ENCODE data around the gene LAMC3. TPM values are rescaled to one million over a fixed set of nuclear protein-coding genes. Genes with fewer than 3 reads are reported as not detected.

Gene LAMC3
- total RNA-seq, 1 experiment from 2014 or later, result not detected

- Histone ChIP-seq H3K4me2 (ENCODE audit: low read depth, low read length, poor library complexity, severe bottlenecking) (no peak overlapping the region), H3K4me1 (ENCODE audit: low read length) (no peaks in the 10 kb centered on the region), H3K79me2 (ENCODE audit: low read length) (no peaks in the 10 kb centered on the region), H4K20me1 (ENCODE audit: insufficient read depth, low read depth, low read length) (no peaks in the 10 kb centered on the region), H3K27me3 (ENCODE audit: low read length) (no peaks in the 10 kb centered on the region), H2AFZ (ENCODE audit: low read length) (no peak overlapping the region), H3K4me3 (ENCODE audit: low read length) (no peak overlapping the region), H3K9me3 (ENCODE audit: low read length) (no peaks in the 10 kb centered on the region), H3K36me3 (ENCODE audit: insufficient read depth, low read length) (no peaks in the 10 kb centered on the region), H3K27ac (ENCODE audit: low read length) (no peak overlapping the region), H3K9me2 (replicated peaks; ENCODE audit: insufficient read depth, low read length) (no peaks in the 10 kb centered on the region), H3K9ac (ENCODE audit: low read length) (no peak overlapping the region)
- no peak for DNase-seq
Measured at GRCh38 chr9:131092030-131092429, 83.1 kb downstream of the LAMC3 start.

- no peak overlapping the region for H2AFZ ChIP-seq (ENCODE audit: low read length)
- H3K27me3 ChIP-seq (ENCODE audit: low read length), result no peaks in the 10 kb centered on the region
- H3K4me3 ChIP-seq (ENCODE audit: low read length), result no peak overlapping the region
- H3K4me1 ChIP-seq (ENCODE audit: low read length), result no peaks in the 10 kb centered on the region
- no peaks in the 10 kb centered on the region for H3K9me2 ChIP-seq (replicated peaks; ENCODE audit: insufficient read depth, low read length)
- H3K27ac ChIP-seq (ENCODE audit: low read length), result no peak overlapping the region
- no peak overlapping the region for H3K4me2 ChIP-seq (ENCODE audit: low read depth, low read length, poor library complexity, severe bottlenecking)
- no peak overlapping the region for H3K9ac ChIP-seq (ENCODE audit: low read length)
- no peaks in the 10 kb centered on the region for H3K79me2 ChIP-seq (ENCODE audit: low read length)
- no peaks in the 10 kb centered on the region for H4K20me1 ChIP-seq (ENCODE audit: insufficient read depth, low read depth, low read length)
- H3K9me3 ChIP-seq (ENCODE audit: low read length), result no peaks in the 10 kb centered on the region
- DNase-seq, result no peak
- H3K36me3 ChIP-seq (ENCODE audit: insufficient read depth, low read length), result no peaks in the 10 kb centered on the region
Measured at GRCh38 chr9:131092548-131093440, 83.8 kb downstream of the LAMC3 start.

- DNase-seq, result no peak
- Histone ChIP-seq H3K79me2 (ENCODE audit: low read length) (no peaks in the 10 kb centered on the region), H2AFZ (ENCODE audit: low read length) (no peak overlapping the region), H3K27ac (ENCODE audit: low read length) (no peak overlapping the region), H3K4me1 (ENCODE audit: low read length) (no peaks in the 10 kb centered on the region), H3K4me3 (ENCODE audit: low read length) (no peak overlapping the region), H3K4me2 (ENCODE audit: low read depth, low read length, poor library complexity, severe bottlenecking) (no peak overlapping the region), H4K20me1 (ENCODE audit: insufficient read depth, low read depth, low read length) (no peaks in the 10 kb centered on the region), H3K9me3 (ENCODE audit: low read length) (no peaks in the 10 kb centered on the region), H3K9me2 (replicated peaks; ENCODE audit: insufficient read depth, low read length) (no peaks in the 10 kb centered on the region), H3K36me3 (ENCODE audit: insufficient read depth, low read length) (no peaks in the 10 kb centered on the region), H3K27me3 (ENCODE audit: low read length) (no peaks in the 10 kb centered on the region), H3K9ac (ENCODE audit: low read length) (no peak overlapping the region)
Measured at GRCh38 chr9:131094015-131094414, 85.0 kb downstream of the LAMC3 start.

- no peaks in the 10 kb centered on the region for H3K9me2 ChIP-seq (replicated peaks; ENCODE audit: insufficient read depth, low read length)
- H3K79me2 ChIP-seq (ENCODE audit: low read length), result no peaks in the 10 kb centered on the region
- H3K4me2 ChIP-seq (ENCODE audit: low read depth, low read length, poor library complexity, severe bottlenecking), result no peak overlapping the region
- H3K27me3 ChIP-seq (ENCODE audit: low read length), result no peaks in the 10 kb centered on the region
- no peak for DNase-seq
- no peak overlapping the region for H2AFZ ChIP-seq (ENCODE audit: low read length)
- no peaks in the 10 kb centered on the region for H4K20me1 ChIP-seq (ENCODE audit: insufficient read depth, low read depth, low read length)
- no peak overlapping the region for H3K27ac ChIP-seq (ENCODE audit: low read length)
- H3K36me3 ChIP-seq (ENCODE audit: insufficient read depth, low read length), result no peaks in the 10 kb centered on the region
- H3K9me3 ChIP-seq (ENCODE audit: low read length), result no peaks in the 10 kb centered on the region
- no peaks in the 10 kb centered on the region for H3K4me1 ChIP-seq (ENCODE audit: low read length)
- no peak overlapping the region for H3K4me3 ChIP-seq (ENCODE audit: low read length)
- H3K9ac ChIP-seq (ENCODE audit: low read length), result no peak overlapping the region
Measured at GRCh38 chr9:131094622-131095021, 85.6 kb downstream of the LAMC3 start.

GRCh38 chr9:131095666-131096268 lies 86.8 kb downstream of the LAMC3 start:
- Histone ChIP-seq H3K9me2 (replicated peaks; ENCODE audit: insufficient read depth, low read length) (no peaks in the 10 kb centered on the region), H3K79me2 (ENCODE audit: low read length) (no peaks in the 10 kb centered on the region), H3K9me3 (ENCODE audit: low read length) (no peaks in the 10 kb centered on the region), H3K36me3 (ENCODE audit: insufficient read depth, low read length) (no peaks in the 10 kb centered on the region), H3K4me2 (ENCODE audit: low read depth, low read length, poor library complexity, severe bottlenecking) (no peak overlapping the region), H3K9ac (ENCODE audit: low read length) (no peak overlapping the region), H3K4me3 (ENCODE audit: low read length) (no peak overlapping the region), H2AFZ (ENCODE audit: low read length) (no peak overlapping the region), H4K20me1 (ENCODE audit: insufficient read depth, low read depth, low read length) (no peaks in the 10 kb centered on the region), H3K27ac (ENCODE audit: low read length) (no peak overlapping the region), H3K27me3 (ENCODE audit: low read length) (no peaks in the 10 kb centered on the region), H3K4me1 (ENCODE audit: low read length) (no peaks in the 10 kb centered on the region)
- no peak for DNase-seq

GRCh38 chr9:131096269-131097125 lies 87.5 kb downstream of the LAMC3 start, which contains the start of gene AIF1L:
Gene AIF1L, plus strand, starts transcription at chr9:131096531. Its CDS starts 99 bp downstream, at chr9:131096630.
- no peak within 1 kb of the TSS for H3K4me2 ChIP-seq (ENCODE audit: low read depth, low read length, poor library complexity, severe bottlenecking)
- no peaks in the 10 kb centered on the region for H3K27me3 ChIP-seq (ENCODE audit: low read length)
- H2AFZ ChIP-seq (ENCODE audit: low read length), result no peak within 1 kb of the TSS
- H3K9me3 ChIP-seq (ENCODE audit: low read length), result no peaks in the 10 kb centered on the region
- H3K9me2 ChIP-seq (replicated peaks; ENCODE audit: insufficient read depth, low read length), result no peaks in the 10 kb centered on the region
- no peaks in the 10 kb centered on the region for H3K79me2 ChIP-seq (ENCODE audit: low read length)
- no peak within 1 kb of the TSS for H3K9ac ChIP-seq (ENCODE audit: low read length)
- H3K4me1 ChIP-seq (ENCODE audit: low read length), result no peaks in the 10 kb centered on the region
- H3K27ac ChIP-seq (ENCODE audit: low read length), result no peak within 1 kb of the TSS
- H4K20me1 ChIP-seq (ENCODE audit: insufficient read depth, low read depth, low read length), result no peaks in the 10 kb centered on the region
- no peak for DNase-seq
- H3K4me3 ChIP-seq (ENCODE audit: low read length), result no peak within 1 kb of the TSS
- no peaks in the 10 kb centered on the region for H3K36me3 ChIP-seq (ENCODE audit: insufficient read depth, low read length)

- Histone ChIP-seq H3K27me3 (ENCODE audit: low read length) (no peaks in the 10 kb centered on the region), H3K9ac (ENCODE audit: low read length) (no peak overlapping the region), H2AFZ (ENCODE audit: low read length) (no peak overlapping the region), H3K4me2 (ENCODE audit: low read depth, low read length, poor library complexity, severe bottlenecking) (no peak overlapping the region), H3K4me1 (ENCODE audit: low read length) (no peaks in the 10 kb centered on the region), H3K79me2 (ENCODE audit: low read length) (no peaks in the 10 kb centered on the region), H4K20me1 (ENCODE audit: insufficient read depth, low read depth, low read length) (no peaks in the 10 kb centered on the region), H3K36me3 (ENCODE audit: insufficient read depth, low read length) (no peaks in the 10 kb centered on the region), H3K9me2 (replicated peaks; ENCODE audit: insufficient read depth, low read length) (no peaks in the 10 kb centered on the region), H3K9me3 (ENCODE audit: low read length) (no peaks in the 10 kb centered on the region), H3K27ac (ENCODE audit: low read length) (no peak overlapping the region), H3K4me3 (ENCODE audit: low read length) (no peak overlapping the region)
- DNase-seq, result no peak
Measured at GRCh38 chr9:131097126-131097947, 88.4 kb downstream of the LAMC3 start.

Data from Karpas-422 (cell line).